ENCODE data around the gene BFAR. TPM values are rescaled to one million over a fixed set of nuclear protein-coding genes. Genes with fewer than 3 reads are reported as not detected.
"Not testable (repeated sequence)": the region's sequence is repeated elsewhere in the genome, so short reads cannot be mapped to it uniquely, and the experiment has no call there.

The BFAR gene
- total RNA-seq, 2 experiments from 2014 or later = 66.9 to 82.4 TPM

GRCh38 chr16:14630620-14631330, 2.0 kb upstream of the BFAR start:
- POLR2A ChIA-PET = interaction anchor here (1.0 kb wide), 1 partner anchor 142 kb away, joined by 3 read pairs; no protein-coding TSS in a partner anchor
- CTCF ChIA-PET = not testable (repeated sequence)

DNA sequence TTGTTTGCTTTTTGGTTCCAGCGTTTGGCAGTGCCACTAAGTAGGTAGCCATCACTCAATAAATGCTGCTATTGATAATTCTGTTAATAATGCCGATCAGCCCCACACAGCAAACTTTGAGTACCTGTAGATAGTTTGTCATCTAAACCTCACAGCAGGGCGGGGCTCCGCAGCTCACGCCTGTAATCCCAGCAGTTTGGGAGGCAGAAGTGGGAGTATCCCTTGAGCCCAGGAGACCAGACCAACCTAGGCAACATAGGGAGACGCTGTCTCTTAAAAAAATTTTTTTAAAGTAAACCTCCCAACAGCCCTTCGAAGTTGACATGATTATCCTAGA, 1.6 kb downstream of the BFAR start:
- POLR2A ChIA-PET = no interaction called here
- CTCF ChIA-PET = no interaction called here

DNA sequence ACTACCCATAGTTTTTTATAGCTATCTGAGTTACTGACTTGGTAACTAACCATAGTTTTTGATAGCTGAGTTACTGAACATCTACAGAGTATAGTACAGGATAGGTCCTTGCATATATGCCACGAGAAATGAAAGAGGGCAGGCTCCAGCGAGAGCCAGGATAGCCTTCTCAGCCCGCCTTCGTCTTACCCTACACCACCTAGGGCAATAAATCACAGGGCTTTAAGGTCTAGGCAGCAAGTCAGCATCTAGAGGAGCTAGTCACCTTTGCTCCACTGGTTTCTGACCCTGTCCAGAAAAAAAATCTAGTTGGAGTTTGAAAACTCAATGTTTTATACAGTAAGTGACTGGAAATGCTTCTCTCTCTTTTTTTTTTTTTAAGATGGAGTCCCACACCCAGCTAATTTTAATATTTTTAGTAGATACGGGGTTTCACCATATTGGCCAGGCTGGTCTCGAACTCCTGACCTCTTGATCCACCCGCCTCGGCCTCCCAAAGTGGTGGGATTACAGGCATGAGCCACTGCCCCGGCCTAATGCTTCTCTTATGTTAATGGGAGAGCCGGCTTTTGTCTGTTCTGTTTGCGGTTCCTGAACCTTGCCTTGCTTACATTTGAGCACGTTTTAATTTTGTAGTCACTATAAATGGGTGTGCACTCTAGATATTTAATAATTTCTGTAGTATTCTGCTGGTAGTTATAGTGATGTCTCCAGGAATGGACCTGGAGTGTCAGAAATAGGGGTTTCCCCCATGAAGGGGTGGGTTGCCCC, 2.8 kb downstream of the BFAR start:
- ChIA-PET CTCF (no interaction called here), POLR2A (no interaction called here)

GRCh38 chr16:14636179-14636950, 3.6 kb downstream of the BFAR start:
- CTCF ChIA-PET, POLR2A ChIA-PET: not testable (repeated sequence)

DNA sequence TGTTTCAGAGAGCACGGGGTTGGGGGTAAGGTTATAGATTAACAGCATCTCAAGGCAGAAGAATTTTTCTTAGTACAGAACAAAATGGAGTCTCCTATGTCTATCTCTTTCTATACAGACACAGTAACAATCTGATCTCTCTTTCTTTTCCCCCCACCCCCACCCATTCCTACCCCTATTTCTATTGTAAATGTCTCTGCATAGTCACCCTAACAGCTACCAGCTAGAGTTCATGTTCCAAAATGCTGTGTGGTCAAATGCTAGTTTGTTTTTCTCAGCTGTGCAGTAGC, 4.1 kb downstream of the BFAR start:
- CTCF ChIA-PET, POLR2A ChIA-PET: not testable (repeated sequence)

GRCh38 chr16:14640538-14640937, 7.8 kb downstream of the BFAR start:
- ChIA-PET CTCF (no interaction called here), POLR2A (no interaction called here)

GRCh38 chr16:14641206-14641605, 8.5 kb downstream of the BFAR start:
- POLR2A ChIA-PET = no interaction called here
- CTCF ChIA-PET = no interaction called here

GRCh38 chr16:14641926-14642325, 9.2 kb downstream of the BFAR start:
- ChIA-PET CTCF (no interaction called here), POLR2A (no interaction called here)

- CTCF ChIA-PET = no interaction called here
These were observed 17.1 kb downstream of the BFAR start for GRCh38 chr16:14649816-14650215.

DNA sequence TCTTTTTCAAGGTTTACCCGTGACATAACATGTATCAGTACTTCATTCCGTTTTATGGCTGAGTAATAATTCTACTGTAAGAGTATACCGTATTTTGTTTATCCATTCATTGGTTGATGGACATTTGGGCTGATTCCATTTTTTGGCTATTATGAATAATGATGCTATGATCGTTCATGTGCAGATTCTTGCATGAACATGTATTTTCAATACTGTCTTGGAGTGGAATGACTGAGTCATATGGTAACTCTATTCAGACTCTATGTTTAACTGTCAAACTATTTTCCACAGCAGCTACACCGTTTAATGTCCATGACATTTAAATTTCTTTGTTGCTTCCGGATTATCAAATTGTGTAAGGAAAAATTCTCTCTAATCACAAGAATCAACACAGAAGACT, 17.9 kb downstream of the BFAR start:
- ChIA-PET CTCF (no interaction called here), POLR2A (no interaction called here)

More at GRCh38 chr16:14649816-14650215, 17.1 kb downstream of the BFAR start:
- POLR2A ChIA-PET = no interaction called here

DNA sequence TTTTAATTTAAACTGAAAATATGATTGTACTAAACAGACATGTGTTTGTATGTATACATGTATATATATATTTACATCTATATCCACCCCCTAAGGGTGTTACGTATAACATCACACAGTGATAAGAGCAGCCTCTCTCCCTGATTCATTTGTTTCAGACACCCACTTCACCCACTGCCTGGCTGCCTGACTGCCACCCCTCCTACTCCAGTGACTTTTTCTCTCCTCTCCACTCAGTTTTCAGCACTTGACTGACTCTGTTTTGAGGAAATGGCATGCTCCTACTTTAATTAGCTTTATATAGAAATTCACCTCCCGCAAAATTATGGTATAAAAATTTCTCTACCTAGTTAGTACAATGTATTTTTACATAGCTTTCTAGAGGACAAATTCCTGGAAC, 20.0 kb downstream of the BFAR start:
- ChIA-PET CTCF (no interaction called here), POLR2A (no interaction called here)

DNA sequence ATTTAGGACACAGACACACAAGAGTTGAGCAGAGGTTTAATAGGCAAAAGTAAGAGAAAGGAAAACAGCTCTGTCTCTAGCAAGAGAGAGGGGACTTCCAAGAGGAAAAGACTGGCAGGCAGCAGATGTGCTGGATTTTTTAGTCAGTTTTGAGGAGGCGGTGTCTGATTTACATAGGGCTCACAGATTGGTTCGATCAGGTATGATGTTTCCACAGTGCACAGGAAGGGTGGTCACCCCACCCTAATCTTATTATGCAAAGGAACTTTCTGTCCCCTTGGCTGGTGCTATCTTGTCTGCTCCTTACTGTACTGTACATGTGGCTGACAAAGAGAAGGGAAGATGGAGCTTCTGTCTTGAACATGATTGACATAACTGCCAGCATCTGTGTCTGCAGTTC, 25.3 kb downstream of the BFAR start:
- POLR2A ChIA-PET = no interaction called here
- CTCF ChIA-PET = no interaction called here

DNA sequence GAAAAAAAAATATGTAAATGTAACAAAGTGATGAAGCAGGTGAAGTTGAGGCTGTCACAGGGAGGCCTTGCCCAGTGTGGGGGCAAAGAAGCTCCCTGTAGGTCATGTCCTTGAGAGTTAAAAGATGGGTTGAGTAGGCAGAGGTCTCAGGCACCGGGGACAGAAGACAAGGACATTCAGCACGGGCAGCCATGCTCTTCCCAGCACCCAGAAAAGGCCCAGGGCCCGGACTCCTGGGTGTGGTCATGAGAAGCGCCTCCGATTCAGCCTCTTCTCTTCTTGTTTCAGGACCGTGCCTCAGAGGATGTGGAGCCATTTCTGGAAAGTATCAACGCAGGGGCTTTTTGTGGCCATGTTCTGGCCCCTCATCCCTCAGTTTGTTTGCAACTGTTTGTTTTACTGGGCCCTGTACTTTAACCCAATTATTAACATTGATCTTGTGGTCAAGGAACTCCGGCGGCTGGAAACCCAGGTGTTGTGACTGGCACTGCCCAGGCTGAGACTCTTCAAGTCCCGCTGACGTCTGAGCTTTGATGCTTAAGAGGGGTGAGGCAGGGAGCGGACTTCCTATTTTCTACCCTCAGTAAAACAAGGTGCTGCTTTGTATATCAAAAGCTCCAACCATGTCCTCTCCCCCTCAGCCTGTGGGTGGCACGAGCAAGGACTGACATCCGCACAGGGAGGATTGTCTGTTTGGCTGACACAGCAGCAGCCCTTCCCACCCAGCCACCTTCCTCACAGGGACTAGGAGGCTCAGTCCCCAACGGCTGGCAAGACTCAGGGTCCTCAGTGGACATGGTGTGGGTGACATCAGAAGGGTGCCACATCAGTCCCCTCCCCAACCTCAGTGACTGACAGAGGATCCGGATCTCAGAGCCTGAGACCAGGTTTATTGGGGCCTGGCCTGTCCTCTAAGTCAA, 34.9 kb downstream of the BFAR start:
- ChIA-PET POLR2A (no interaction called here), CTCF (no interaction called here)

DNA sequence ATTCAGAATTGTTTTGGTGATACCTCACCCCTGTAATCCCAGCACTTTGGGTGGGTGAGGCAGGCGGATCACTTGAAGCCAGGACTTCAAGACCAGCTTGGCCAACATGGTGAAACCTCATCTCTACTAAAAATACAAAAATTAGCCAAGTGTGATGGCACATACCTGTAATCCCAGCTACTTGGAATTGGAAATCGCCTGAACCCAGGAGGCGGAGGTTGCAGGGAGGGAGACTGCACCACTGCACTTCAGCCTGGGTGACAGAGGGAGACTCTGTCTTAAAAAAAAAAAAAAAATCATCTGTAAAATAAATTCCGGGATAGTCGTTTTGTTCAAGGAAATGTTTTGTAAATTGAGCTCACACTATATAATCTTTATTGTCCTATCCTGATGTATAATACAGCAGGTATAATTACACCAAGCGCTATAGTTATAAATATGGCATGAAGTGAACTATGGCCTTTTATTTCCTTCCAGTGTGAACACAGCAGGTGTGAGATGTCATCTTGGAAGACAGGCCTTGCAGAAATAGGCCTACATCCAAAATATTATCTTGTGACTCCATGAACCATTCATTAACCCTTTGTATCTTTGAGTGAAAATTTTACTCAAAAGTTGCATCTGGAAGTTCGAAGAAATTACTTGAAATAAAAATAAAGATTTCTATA, 35.9 kb downstream of the BFAR start:
- POLR2A ChIA-PET = no interaction called here
- CTCF ChIA-PET = no interaction called here

- POLR2A ChIA-PET = no interaction called here
- CTCF ChIA-PET = no interaction called here
These were observed 37.0 kb downstream of the BFAR start for GRCh38 chr16:14669776-14670175.

DNA sequence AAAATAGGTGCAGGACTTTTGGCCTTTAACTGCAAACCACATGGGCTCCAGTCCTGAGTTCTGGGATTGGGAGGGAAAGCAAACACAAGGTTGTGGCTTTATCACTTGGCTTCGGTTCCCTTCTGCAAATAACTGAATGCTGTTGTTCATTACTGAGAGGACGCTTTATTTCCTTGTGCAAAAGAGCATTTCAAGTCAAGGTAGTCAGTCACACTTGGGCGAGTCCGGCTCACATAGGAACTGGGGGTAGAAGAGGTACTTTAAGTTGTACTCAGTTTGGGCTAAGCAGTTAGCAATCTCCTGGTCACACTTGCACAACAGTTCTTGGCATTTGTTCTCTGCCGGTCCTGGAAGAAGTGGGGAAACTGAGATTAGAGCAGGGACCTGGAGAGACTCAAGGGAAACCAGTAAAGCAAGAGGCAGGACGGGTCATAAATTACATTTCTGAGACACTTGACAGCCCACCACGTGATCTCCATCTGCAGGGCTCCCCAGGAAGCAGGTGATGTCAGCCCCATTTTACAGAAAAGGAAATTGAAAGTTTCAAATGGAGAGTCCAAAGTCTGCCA, 39.7 kb downstream of the BFAR start:
- ChIA-PET POLR2A (no interaction called here), CTCF (no interaction called here)

- CTCF ChIA-PET = no interaction called here
- POLR2A ChIA-PET = no interaction called here
These were observed 43.9 kb downstream of the BFAR start for GRCh38 chr16:14676633-14677032.

- ChIA-PET POLR2A (no interaction called here), CTCF (no interaction called here)
These were observed 44.9 kb downstream of the BFAR start for GRCh38 chr16:14677627-14678026.

- ChIA-PET POLR2A (no interaction called here), CTCF (no interaction called here)
These were observed 46.2 kb downstream of the BFAR start for GRCh38 chr16:14678748-14679497.

Data from activated CD8-positive, alpha-beta memory T cell treated with anti-CD3 and anti-CD28 coated beads for 36 hours (primary cell).